Liver (tissue), 9 donors: ENCODE measurements around the gene INPP5A. TPM values are rescaled to one million over a fixed set of nuclear protein-coding genes. Genes with fewer than 3 reads are reported as not detected.
"Not testable (repeated sequence)": the region's sequence is repeated elsewhere in the genome, so short reads cannot be mapped to it uniquely, and the experiment has no call there.

Experiments
- DNase-seq: peaks from one replicate; pipeline ENCODE4 v3.0.0-alpha.2; 2017; ENCODE audit warnings: low spot score
- H3K27ac ChIP-seq, 2 donors: one replicate each; pipeline ENCODE4 v1.7.0; 2013; ENCODE audit warnings: inconsistent platforms in 2 of 2, low read length in 2 of 2, control low read depth in 1 of 2, low read depth in 1 of 2, mild to moderate bottlenecking in 1 of 2
- H3K27me3 ChIP-seq, 4 donors: one replicate each; pipeline versions ENCODE4 v1.6.1 to v1.7.0; 2013; ENCODE audit warnings: low read length in 3 of 4, inconsistent platforms in 1 of 4, mild to moderate bottlenecking in 1 of 4, moderate library complexity in 1 of 4; ENCODE audit not compliant: control insufficient read depth in 4 of 4, insufficient read depth in 4 of 4
- H3K36me3 ChIP-seq, 4 donors: one replicate each; pipeline versions ENCODE4 v1.6.1 to v1.7.0; 2013; ENCODE audit warnings: low read length in 3 of 4, mild to moderate bottlenecking in 3 of 4, low read depth in 1 of 4, moderate library complexity in 1 of 4; ENCODE audit not compliant: control insufficient read depth in 4 of 4, insufficient read depth in 3 of 4
- H3K4me1 ChIP-seq, 4 donors: one replicate each; pipeline versions ENCODE4 v1.6.1 to v1.7.0; 2013; ENCODE audit warnings: low read length in 3 of 4, mild to moderate bottlenecking in 3 of 4, moderate library complexity in 1 of 4; ENCODE audit not compliant: control insufficient read depth in 4 of 4, insufficient read depth in 4 of 4
- H3K4me3 ChIP-seq, 3 donors: one replicate each; pipeline versions ENCODE4 v1.6.1 to v1.7.0; 2013; ENCODE audit warnings: low read length in 3 of 3, control low read depth in 1 of 3, low read depth in 1 of 3, mild to moderate bottlenecking in 1 of 3
- H3K9ac ChIP-seq, 2 donors: one replicate each; pipeline ENCODE4 v1.7.0; 2013; ENCODE audit warnings: low read length in 2 of 2, mild to moderate bottlenecking in 2 of 2, moderate library complexity in 2 of 2, control low read depth in 1 of 2, low read depth in 1 of 2
- H3K9me3 ChIP-seq, 4 donors: one replicate each; pipeline versions ENCODE4 v1.6.1 to v1.7.0; 2013; ENCODE audit warnings: low read length in 3 of 4; ENCODE audit not compliant: control insufficient read depth in 4 of 4
- EGR1 ChIP-seq, 2 donors: IDR thresholded peaks; 2 replicates each; pipeline ENCODE4 v1.6.1; 2016 to 2018; ENCODE audit warnings: antibody characterized with exemption in 2 of 2, low read depth in 2 of 2
- FOXA2 ChIP-seq: IDR thresholded peaks from 2 replicates; pipeline ENCODE4 v1.6.1; 2016; ENCODE audit warnings: antibody characterized with exemption
- HNF4A ChIP-seq, 2 donors: conservative IDR thresholded peaks; 2 replicates each; pipeline ENCODE4 v1.6.1; 2016; ENCODE audit warnings: antibody characterized with exemption in 2 of 2, mild to moderate bottlenecking in 2 of 2
- MAX ChIP-seq: IDR thresholded peaks from 2 replicates; pipeline ENCODE4 v1.6.1; 2016; ENCODE audit warnings: antibody characterized with exemption
- RAD21 ChIP-seq, 2 donors: IDR thresholded peaks; 2 replicates each; pipeline ENCODE4 v1.6.1; 2016; ENCODE audit warnings: antibody characterized with exemption in 2 of 2, mild to moderate bottlenecking in 2 of 2
- SP1 ChIP-seq: IDR thresholded peaks from 2 replicates; pipeline ENCODE4 v1.6.1; 2018; ENCODE audit warnings: antibody characterized with exemption, mild to moderate bottlenecking
- WGBS: extraction: QIAGEN DNeasy Blood & Tissue Kit; methylation state at CpG from one replicate; pipeline ENCODE4 v1.1.7; 2013; 5-methylcytosine and 5-hydroxymethylcytosine counted together
- polyA plus RNA-seq, 2 donors: library from polyadenylated mRNA; stranded (reverse) in 1 of 2; unstranded in 1 of 2; fragments of 200-250 nt in 1 of 2; fragments of >200 nt in 1 of 2; fragmentation: Nextera tagmentation in 1 of 2; extraction: Ambion mirVana in 1 of 2; gene quantifications; one replicate each; pipeline versions ENCODE4 v1.2.1 to v1.2.3, GENCODE V29; 2013 to 2015
- total RNA-seq, 2 donors: library from RNA; depleted of rRNA; stranded (reverse); fragments of >200 nt; gene quantifications; one replicate each; pipeline ENCODE4 v1.2.3, GENCODE V29; 2014
- TF ChIP-seq, protein P1 (sequence below): IDR thresholded peaks from 2 replicates; pipeline ENCODE4 v1.6.1; 2016; ENCODE audit warnings: antibody characterized with exemption
- donor health status: healthy.
- donor health status: healthy.
- donor health status: healthy.
- donor health status: healthy.
- donor health status: healthy.

Gene INPP5A
- total and polyA plus RNA-seq, 4 donors, result 4.3 to 26.5 (median 10.9) TPM

DNA sequence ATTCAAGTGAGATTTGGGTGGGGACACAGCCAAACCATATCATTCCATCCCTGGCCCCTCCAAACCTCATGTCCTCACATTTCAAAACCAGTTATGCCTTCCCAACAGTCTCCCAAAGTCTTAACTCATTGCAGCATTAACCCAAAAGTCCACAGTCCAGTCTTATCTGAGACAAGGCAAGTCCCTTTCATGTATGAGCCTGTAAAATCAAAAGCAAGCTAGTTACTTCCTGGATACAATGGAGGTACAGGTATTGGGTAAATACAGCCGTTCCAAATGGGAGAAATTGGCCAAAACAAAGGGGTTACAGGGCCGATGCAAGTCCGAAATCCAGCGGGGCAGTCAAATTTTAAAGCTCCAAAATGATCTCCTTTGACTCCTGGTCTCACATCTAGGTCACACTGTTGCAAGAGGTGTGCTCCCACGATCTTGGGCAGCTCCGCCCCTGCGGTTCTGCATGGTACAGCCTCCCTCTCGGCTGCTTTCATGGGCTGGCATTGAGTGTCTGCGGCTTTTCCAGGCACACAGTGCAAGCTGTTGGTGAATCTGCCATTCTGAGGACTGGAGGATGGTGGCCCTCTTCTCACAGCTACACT lies 61.5 kb downstream of the INPP5A start:
- Histone ChIP-seq H3K27ac (peak overlapping the region in 1 of 2 donors; percentile 23), H3K4me1 (peaks cover 2 to 22% (median 11%) of the 10 kb centered on the region in 4 donors)
- not testable (repeated sequence) for H3K9me3 ChIP-seq, H3K9ac ChIP-seq, DNase-seq, H3K4me3 ChIP-seq, H3K36me3 ChIP-seq, H3K27me3 ChIP-seq
- TF ChIP-seq HNF4A (conservative IDR thresholded peaks at IDR 0.05), result peak in 1 of 2 donors; percentile 33
- 81% methylated on average over 9 of the region's 9 CpGs for WGBS

DNA sequence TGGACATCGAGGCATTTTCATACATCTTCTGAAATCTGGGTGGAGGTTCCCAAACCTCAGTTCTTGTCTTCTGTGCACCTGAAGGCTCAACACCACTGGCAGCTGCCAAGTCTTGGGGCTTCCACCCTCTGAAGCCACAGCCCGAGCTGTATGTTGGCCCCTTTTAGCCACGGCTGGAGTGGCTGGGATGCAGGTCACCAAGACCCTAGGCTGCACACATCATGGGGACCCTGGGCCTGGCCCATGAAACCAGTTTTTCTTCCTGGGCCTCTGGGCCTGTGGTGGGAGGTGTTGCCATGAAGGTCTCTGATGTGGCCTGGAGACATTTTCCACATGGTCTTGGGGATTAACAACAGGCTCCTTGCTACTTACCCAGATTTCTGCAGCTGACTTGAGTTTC lies 62.1 kb downstream of the INPP5A start:
- Histone ChIP-seq H3K36me3 (no peaks in the 10 kb centered on the region), H3K9ac (no peak overlapping the region), H3K4me1 (peaks cover 2 to 17% (median 9%) of the 10 kb centered on the region in 4 donors), H3K9me3 (peaks cover 0 to 3% (median 0%) of the 10 kb centered on the region in 4 donors), H3K27ac (no peak overlapping the region), H3K4me3 (no peak overlapping the region), H3K27me3 (no peaks in the 10 kb centered on the region)
- 99% methylated on average over 3 of the region's 3 CpGs for WGBS
- no peak for DNase-seq
- TF ChIP-seq HNF4A (conservative IDR thresholded peaks at IDR 0.05), result no peak
- no peak for TF ChIP-seq SP1
- TF ChIP-seq, protein P1, sequence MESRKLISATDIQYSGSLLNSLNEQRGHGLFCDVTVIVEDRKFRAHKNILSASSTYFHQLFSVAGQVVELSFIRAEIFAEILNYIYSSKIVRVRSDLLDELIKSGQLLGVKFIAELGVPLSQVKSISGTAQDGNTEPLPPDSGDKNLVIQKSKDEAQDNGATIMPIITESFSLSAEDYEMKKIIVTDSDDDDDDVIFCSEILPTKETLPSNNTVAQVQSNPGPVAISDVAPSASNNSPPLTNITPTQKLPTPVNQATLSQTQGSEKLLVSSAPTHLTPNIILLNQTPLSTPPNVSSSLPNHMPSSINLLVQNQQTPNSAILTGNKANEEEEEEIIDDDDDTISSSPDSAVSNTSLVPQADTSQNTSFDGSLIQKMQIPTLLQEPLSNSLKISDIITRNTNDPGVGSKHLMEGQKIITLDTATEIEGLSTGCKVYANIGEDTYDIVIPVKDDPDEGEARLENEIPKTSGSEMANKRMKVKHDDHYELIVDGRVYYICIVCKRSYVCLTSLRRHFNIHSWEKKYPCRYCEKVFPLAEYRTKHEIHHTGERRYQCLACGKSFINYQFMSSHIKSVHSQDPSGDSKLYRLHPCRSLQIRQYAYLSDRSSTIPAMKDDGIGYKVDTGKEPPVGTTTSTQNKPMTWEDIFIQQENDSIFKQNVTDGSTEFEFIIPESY, result no peak
- no peak for TF ChIP-seq FOXA2

DNA sequence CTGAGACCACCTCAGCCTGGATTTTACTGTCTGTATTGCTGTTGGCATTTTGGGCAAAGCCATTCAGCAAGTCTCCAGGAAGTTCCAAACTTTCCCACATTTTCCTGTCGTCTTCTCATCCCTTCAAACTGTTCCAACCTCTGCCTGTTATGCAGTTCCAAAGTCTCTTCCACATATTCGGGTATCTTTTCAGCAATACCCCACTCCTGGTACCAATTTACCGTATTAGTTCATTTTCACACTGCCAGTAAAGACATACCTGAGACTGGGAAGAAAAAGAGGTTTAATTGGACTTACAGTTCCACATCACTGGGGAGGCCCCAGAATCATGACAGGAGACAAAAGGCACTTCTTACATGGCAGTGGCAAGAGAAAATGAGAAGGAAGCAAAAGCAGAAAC lies 62.8 kb downstream of the INPP5A start:
- Histone ChIP-seq H3K27ac (no peak overlapping the region), H3K9ac (no peak overlapping the region), H3K9me3 (peaks cover 0 to 3% (median 0%) of the 10 kb centered on the region in 4 donors), H3K27me3 (no peaks in the 10 kb centered on the region), H3K4me3 (no peak overlapping the region), H3K4me1 (peaks cover 0 to 17% (median 9%) of the 10 kb centered on the region in 4 donors), H3K36me3 (no peaks in the 10 kb centered on the region)
- DNase-seq, result no peak
- TF ChIP-seq, protein P1, result no peak
- TF ChIP-seq HNF4A (conservative IDR thresholded peaks at IDR 0.05), result no peak
- 87% methylated on average over 3 of the region's 3 CpGs for WGBS

DNA sequence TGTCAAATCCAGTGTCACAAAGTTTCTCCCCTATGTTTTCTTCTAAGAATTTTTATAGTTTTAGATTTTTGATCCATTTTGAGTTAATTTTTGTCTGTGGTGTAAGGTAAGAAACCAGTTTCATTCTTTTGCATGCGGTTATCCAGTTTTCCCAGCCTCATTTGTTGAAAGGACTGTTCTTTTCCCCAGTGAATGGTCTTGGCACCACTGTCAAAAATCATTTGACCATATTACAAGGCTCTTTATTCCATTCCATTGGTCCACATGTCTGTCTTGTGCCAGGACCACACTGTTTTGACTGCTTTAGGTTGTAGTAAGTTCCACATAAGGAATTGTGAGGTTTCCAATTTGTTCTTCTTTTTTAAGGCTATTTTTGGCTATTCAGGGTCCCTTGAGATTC lies 64.0 kb downstream of the INPP5A start:
- TF ChIP-seq SP1 (no peak), MAX (no peak), RAD21 (IDR thresholded peaks at IDR 0.05) (no peak), HNF4A (conservative IDR thresholded peaks at IDR 0.05) (no peak), EGR1 (IDR thresholded peaks at IDR 0.05; ENCODE audit: low read depth in 2 of 2) (no peak)
- TF ChIP-seq, protein P1, result no peak
- H3K4me3 ChIP-seq, result no peak overlapping the region
- no peaks in the 10 kb centered on the region for H3K27me3 ChIP-seq
- H3K27ac ChIP-seq, result no peak overlapping the region
- no peak for DNase-seq
- H3K36me3 ChIP-seq, result no peaks in the 10 kb centered on the region
- no peak overlapping the region for H3K9ac ChIP-seq
- H3K9me3 ChIP-seq, result peaks cover 0 to 3% (median 0%) of the 10 kb centered on the region in 4 donors
- 96% methylated on average over 1 of the region's 1 CpG for WGBS
- peaks cover 0 to 17% (median 8%) of the 10 kb centered on the region in 4 donors for H3K4me1 ChIP-seq
